ENCODE results near the gene NOP16. TPM values are rescaled to one million over a fixed set of nuclear protein-coding genes. Genes with fewer than 3 reads are reported as not detected.

Gene NOP16
- total RNA-seq, 3 donors from 2014 or later (not counting 1 experiment from before 2014, with no cell fraction given) = 6.4 to 12.4 (median 12.1) TPM

- intact Hi-C loops (cut with micrococcal nuclease) = no loop called here
- Mint-ChIP-seq H3K9me3 (no peaks in the 10 kb centered on the region), H3K4me1 (peaks cover 30 to 32% of the 10 kb centered on the region in 2 donors), H3K36me3 (no peaks in the 10 kb centered on the region), H3K27ac (peak overlapping the region; percentile 87 to 91), H3K27me3 (ENCODE audit: low read depth in 2 of 2) (peaks cover 0 to 3% of the 10 kb centered on the region in 2 donors), H3K4me3 (peak overlapping the region; percentile 96)
- H3K36me3 ChIP-seq (ENCODE audit: control insufficient read depth, insufficient read depth, low read length) = peaks cover 14% of the 10 kb centered on the region
- 4% methylated on average over 23 of the region's 27 CpGs for WGBS (ENCODE audit: insufficient coverage)
- H3K4me3 ChIP-seq (ENCODE audit: low read length) = peak overlapping the region; percentile 87
- ATAC-seq (no peak), DNase-seq (no peak)
- peak overlapping the region; percentile 83 for H3K27ac ChIP-seq (ENCODE audit: low read length)
- H3K4me1 ChIP-seq (ENCODE audit: control insufficient read depth, insufficient read depth, low read length) = peaks cover 33% of the 10 kb centered on the region
- TF ChIP-seq, protein P1, sequence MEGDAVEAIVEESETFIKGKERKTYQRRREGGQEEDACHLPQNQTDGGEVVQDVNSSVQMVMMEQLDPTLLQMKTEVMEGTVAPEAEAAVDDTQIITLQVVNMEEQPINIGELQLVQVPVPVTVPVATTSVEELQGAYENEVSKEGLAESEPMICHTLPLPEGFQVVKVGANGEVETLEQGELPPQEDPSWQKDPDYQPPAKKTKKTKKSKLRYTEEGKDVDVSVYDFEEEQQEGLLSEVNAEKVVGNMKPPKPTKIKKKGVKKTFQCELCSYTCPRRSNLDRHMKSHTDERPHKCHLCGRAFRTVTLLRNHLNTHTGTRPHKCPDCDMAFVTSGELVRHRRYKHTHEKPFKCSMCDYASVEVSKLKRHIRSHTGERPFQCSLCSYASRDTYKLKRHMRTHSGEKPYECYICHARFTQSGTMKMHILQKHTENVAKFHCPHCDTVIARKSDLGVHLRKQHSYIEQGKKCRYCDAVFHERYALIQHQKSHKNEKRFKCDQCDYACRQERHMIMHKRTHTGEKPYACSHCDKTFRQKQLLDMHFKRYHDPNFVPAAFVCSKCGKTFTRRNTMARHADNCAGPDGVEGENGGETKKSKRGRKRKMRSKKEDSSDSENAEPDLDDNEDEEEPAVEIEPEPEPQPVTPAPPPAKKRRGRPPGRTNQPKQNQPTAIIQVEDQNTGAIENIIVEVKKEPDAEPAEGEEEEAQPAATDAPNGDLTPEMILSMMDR (IDR thresholded peaks at IDR 0.05) = no peak
- peaks cover 3% of the 10 kb centered on the region for H3K9me3 ChIP-seq (ENCODE audit: control insufficient read depth, insufficient read depth, low read length)
- H3K27me3 ChIP-seq (ENCODE audit: control insufficient read depth, insufficient read depth, low read length) = no peaks in the 10 kb centered on the region
Observed at GRCh38 chr5:176360894-176361436, 27.4 kb downstream of the NOP16 start.

GRCh38 chr5:176359658-176360057, 28.7 kb downstream of the NOP16 start:
- 83% methylated on average over 4 of the region's 4 CpGs for WGBS (ENCODE audit: insufficient coverage)
- TF ChIP-seq, protein P1 (IDR thresholded peaks at IDR 0.05) = no peak
- peaks cover 3% of the 10 kb centered on the region for H3K9me3 ChIP-seq (ENCODE audit: control insufficient read depth, insufficient read depth, low read length)
- H3K27ac ChIP-seq (ENCODE audit: low read length) = no peak overlapping the region
- ATAC-seq (no peak), DNase-seq (no peak)
- intact Hi-C loops (cut with micrococcal nuclease) = no loop called here
- peaks cover 22% of the 10 kb centered on the region for H3K36me3 ChIP-seq (ENCODE audit: control insufficient read depth, insufficient read depth, low read length)
- H3K27me3 ChIP-seq (ENCODE audit: control insufficient read depth, insufficient read depth, low read length) = no peaks in the 10 kb centered on the region
- no peak overlapping the region for H3K4me3 ChIP-seq (ENCODE audit: low read length)
- H3K36me3 Mint-ChIP-seq = no peaks in the 10 kb centered on the region
- H3K4me1 Mint-ChIP-seq = peaks cover 34 to 42% of the 10 kb centered on the region in 2 donors
- H3K4me1 ChIP-seq (ENCODE audit: control insufficient read depth, insufficient read depth, low read length) = peaks cover 28% of the 10 kb centered on the region
- peak overlapping the region; percentile 69 for H3K4me3 Mint-ChIP-seq
- peaks cover 0 to 3% of the 10 kb centered on the region in 2 donors for H3K27me3 Mint-ChIP-seq (ENCODE audit: low read depth in 2 of 2)
- peak overlapping the region in 1 of 2 donors; percentile 47 for H3K27ac Mint-ChIP-seq
- no peaks in the 10 kb centered on the region for H3K9me3 Mint-ChIP-seq

DNA sequence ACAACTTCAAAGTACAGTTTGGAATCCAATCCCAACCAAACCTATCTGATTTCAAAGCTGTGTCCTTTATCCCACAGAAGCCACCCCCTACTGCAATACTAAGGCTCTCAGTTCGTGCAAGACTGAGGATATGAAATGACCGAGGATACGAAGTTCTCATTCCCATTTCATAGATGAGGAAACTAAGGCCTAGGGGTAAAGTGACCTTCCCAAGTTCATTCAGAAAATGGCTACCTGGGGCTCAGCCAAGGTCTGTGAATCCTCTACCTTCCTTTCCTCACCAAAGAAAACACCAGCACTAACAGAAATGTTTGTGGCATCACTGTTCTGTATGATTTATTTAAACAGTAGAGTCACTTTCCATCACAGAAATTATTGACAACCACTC, 32.2 kb downstream of the NOP16 start:
- TF ChIP-seq, protein P1 (IDR thresholded peaks at IDR 0.05) = no peak
- Histone ChIP-seq H3K4me3 (ENCODE audit: low read length) (no peak overlapping the region), H3K9me3 (ENCODE audit: control insufficient read depth, insufficient read depth, low read length) (no peaks in the 10 kb centered on the region), H3K27ac (ENCODE audit: low read length) (no peak overlapping the region), H3K27me3 (ENCODE audit: control insufficient read depth, insufficient read depth, low read length) (no peaks in the 10 kb centered on the region), H3K36me3 (ENCODE audit: control insufficient read depth, insufficient read depth, low read length) (peaks cover 50% of the 10 kb centered on the region), H3K4me1 (ENCODE audit: control insufficient read depth, insufficient read depth, low read length) (peaks cover 15% of the 10 kb centered on the region)
- H3K27me3 Mint-ChIP-seq (ENCODE audit: low read depth in 2 of 2) = no peaks in the 10 kb centered on the region
- H3K27ac Mint-ChIP-seq = no peak overlapping the region
- H3K36me3 Mint-ChIP-seq = no peaks in the 10 kb centered on the region
- intact Hi-C loops (cut with micrococcal nuclease) = no loop called here
- no peak for ATAC-seq
- DNase-seq = no peak
- H3K4me3 Mint-ChIP-seq = no peak overlapping the region
- no peaks in the 10 kb centered on the region for H3K9me3 Mint-ChIP-seq
- peaks cover 39 to 46% of the 10 kb centered on the region in 2 donors for H3K4me1 Mint-ChIP-seq
- 95% methylated on average over 3 of the region's 3 CpGs for WGBS (ENCODE audit: insufficient coverage)

All from natural killer cell (primary cell).